Skeletal muscle tissue (tissue), 5 donors: ENCODE results near the gene OR6M1. TPM values are rescaled to one million over a fixed set of nuclear protein-coding genes. Genes with fewer than 3 reads are reported as not detected.

ENCODE experiments used
- H3K27ac ChIP-seq: one replicate; pipeline ENCODE4 v1.7.0; 2013; ENCODE audit warnings: mild to moderate bottlenecking, low read depth, low read length, inconsistent platforms
- H3K27me3 ChIP-seq, 3 donors: one replicate each; pipeline ENCODE4 v1.7.0; 2013; ENCODE audit warnings: low read length in 3 of 3; ENCODE audit not compliant: control insufficient read depth in 3 of 3, insufficient read depth in 3 of 3
- H3K36me3 ChIP-seq, 3 donors: one replicate each; pipeline ENCODE4 v1.7.0; 2013; ENCODE audit warnings: low read length in 3 of 3; ENCODE audit not compliant: control insufficient read depth in 3 of 3, insufficient read depth in 3 of 3
- H3K4me1 ChIP-seq, 3 donors: one replicate each; pipeline ENCODE4 v1.7.0; 2013; ENCODE audit warnings: low read length in 3 of 3, mild to moderate bottlenecking in 3 of 3; ENCODE audit not compliant: control insufficient read depth in 3 of 3, insufficient read depth in 3 of 3
- H3K4me3 ChIP-seq, 3 donors: one replicate each; pipeline ENCODE4 v1.7.0; 2013; ENCODE audit warnings: low read length in 3 of 3
- H3K9ac ChIP-seq, 3 donors: one replicate each; pipeline ENCODE4 v1.7.0; 2013; ENCODE audit warnings: low read length in 3 of 3, mild to moderate bottlenecking in 3 of 3, moderate library complexity in 2 of 3, low read depth in 1 of 3
- H3K9me3 ChIP-seq, 3 donors: one replicate each; pipeline ENCODE4 v1.7.0; 2013; ENCODE audit warnings: low read length in 3 of 3; ENCODE audit not compliant: control insufficient read depth in 3 of 3
- small RNA-seq: library from RNA; depleted of rRNA; stranded (forward); fragments of <200 nt; gene quantifications from one replicate; pipeline ENCODE3, GENCODE V24; 2014
- total RNA-seq: library from RNA; depleted of rRNA; stranded (reverse); fragments of >200 nt; gene quantifications from one replicate; pipeline ENCODE4 v1.2.3, GENCODE V29; 2014
- donor health status: Osteomylitis.

OR6M1 gene
- total RNA-seq, 1 donor from 2014 or later: not detected

- H3K9ac ChIP-seq: no peak overlapping the region
- H3K4me1 ChIP-seq: no peaks in the 10 kb centered on the region
- no peak overlapping the region for H3K4me3 ChIP-seq
- H3K36me3 ChIP-seq: no peaks in the 10 kb centered on the region
- peaks cover 0 to 3% (median 0%) of the 10 kb centered on the region in 3 donors for H3K9me3 ChIP-seq
- no peak overlapping the region for H3K27ac ChIP-seq
- H3K27me3 ChIP-seq: no peaks in the 10 kb centered on the region
Observed at GRCh38 chr11:123760894-123761293, 45.3 kb downstream of the OR6M1 start.

DNA sequence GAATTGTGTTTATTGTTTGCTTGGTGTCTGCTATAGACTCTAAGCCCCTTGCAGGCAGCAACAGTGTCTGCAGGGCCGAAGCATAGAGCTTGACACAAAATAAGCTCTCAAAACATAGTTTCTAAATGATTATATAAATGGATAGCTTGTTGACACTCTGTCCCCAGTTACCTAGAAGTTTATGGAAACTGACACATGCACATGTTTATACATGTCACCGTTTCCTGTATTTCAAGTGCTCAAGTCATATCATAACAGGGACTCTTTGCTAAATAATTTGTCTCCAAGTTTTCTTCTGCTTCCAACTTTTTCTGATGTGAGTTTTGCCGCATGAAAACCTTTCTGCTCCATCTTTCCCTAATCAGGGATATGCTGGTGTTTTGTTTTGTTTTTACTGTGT is 48.2 kb downstream of the OR6M1 start:
- no peaks in the 10 kb centered on the region for H3K27me3 ChIP-seq
- no peak overlapping the region for H3K27ac ChIP-seq
- no peaks in the 10 kb centered on the region for H3K36me3 ChIP-seq
- H3K4me1 ChIP-seq: no peaks in the 10 kb centered on the region
- no peaks in the 10 kb centered on the region for H3K9me3 ChIP-seq
- no peak overlapping the region for H3K9ac ChIP-seq
- H3K4me3 ChIP-seq: no peak overlapping the region

DNA sequence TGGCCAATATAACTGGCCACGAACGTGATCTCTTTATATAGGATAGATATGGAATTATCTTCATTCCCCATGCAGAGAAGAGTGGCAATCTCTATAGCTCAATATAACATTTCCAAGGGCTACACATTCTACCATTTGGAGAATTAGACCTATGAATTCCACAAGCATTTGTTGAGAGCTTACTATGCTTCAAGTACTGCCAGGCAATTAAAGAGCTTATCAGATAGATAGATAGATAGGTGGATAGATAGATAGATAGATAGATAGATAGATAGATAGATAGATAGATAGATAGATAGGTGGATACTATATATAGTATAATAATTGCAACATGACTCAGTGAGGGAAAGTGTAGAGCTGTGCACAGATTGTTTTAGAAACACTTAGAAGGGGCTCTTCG is 50.3 kb downstream of the OR6M1 start:
- Histone ChIP-seq H3K9me3 (no peaks in the 10 kb centered on the region), H3K4me3 (no peak overlapping the region), H3K9ac (no peak overlapping the region), H3K4me1 (no peaks in the 10 kb centered on the region), H3K36me3 (no peaks in the 10 kb centered on the region), H3K27me3 (no peaks in the 10 kb centered on the region), H3K27ac (no peak overlapping the region)

Small RNA genes within 50 kb of the gene (small RNA-seq; reads per million reads assigned to genes)
- gene RNU1-21P: not detected

Other genes starting within 250 kb of the OR6M1 start
- 8.9 TPM for gene SCN3B, start 151.7 kb downstream of the OR6M1 start, total RNA-seq
- gene ZNF202, start 64.7 kb downstream of the OR6M1 start, total RNA-seq: 9.4 TPM
- gene OR6X1, start 51.8 kb downstream of the OR6M1 start, total RNA-seq: not detected
- gene TMEM225, start 79.3 kb upstream of the OR6M1 start, total RNA-seq: not detected
- under 0.01 TPM for gene OR8D4, start 95.8 kb upstream of the OR6M1 start, total RNA-seq
- gene OR4D5, start 133.3 kb upstream of the OR6M1 start, total RNA-seq: 0.52 TPM
- gene OR6T1, start 137.5 kb upstream of the OR6M1 start, total RNA-seq: not detected
- not detected for gene OR10S1, start 171.4 kb upstream of the OR6M1 start, total RNA-seq
- not detected for gene OR10G6, start 188.8 kb upstream of the OR6M1 start, total RNA-seq
- gene OR10G4, start 206.6 kb upstream of the OR6M1 start, total RNA-seq: not detected
- not detected for gene OR10G9, start 216.7 kb upstream of the OR6M1 start, total RNA-seq
- gene OR10G8, start 220.4 kb upstream of the OR6M1 start, total RNA-seq: not detected
- not detected for gene OR10G7, start 235.0 kb upstream of the OR6M1 start, total RNA-seq